H9 (cell line): ENCODE measurements around the gene HGS. TPM values are rescaled to one million over a fixed set of nuclear protein-coding genes. Genes with fewer than 3 reads are reported as not detected.

Experiments
- DNase-seq: peaks from one replicate; pipeline ENCODE4 v3.0.0-alpha.2; 2017
- H2AFZ ChIP-seq: one replicate; pipeline ENCODE4 v1.6.1; 2013; ENCODE audit warnings: mild to moderate bottlenecking, low read length, control low read depth, moderate library complexity
- H2AK5ac ChIP-seq: 2 replicates; pipeline ENCODE4 v1.6.1; 2013; ENCODE audit warnings: low read length, control low read depth, mixed read lengths; ENCODE audit not compliant: insufficient read length
- H2BK120ac ChIP-seq: one replicate; pipeline ENCODE4 v1.6.1; 2013; ENCODE audit warnings: low read depth, mild to moderate bottlenecking, low read length, control low read depth, inconsistent platforms; ENCODE audit not compliant: poor library complexity, severe bottlenecking
- H2BK12ac ChIP-seq: 2 replicates; pipeline ENCODE4 v1.6.1; 2013; ENCODE audit warnings: low read length, control low read depth, mixed read lengths, low read depth; ENCODE audit not compliant: insufficient read length
- H2BK15ac ChIP-seq: 2 replicates; pipeline ENCODE4 v1.6.1; 2013; ENCODE audit warnings: low read depth, low read length, control low read depth
- H2BK20ac ChIP-seq: one replicate; pipeline ENCODE4 v1.6.1; 2013; ENCODE audit warnings: low read depth, mild to moderate bottlenecking, low read length, control low read depth, inconsistent platforms; ENCODE audit not compliant: poor library complexity, severe bottlenecking
- H2BK5ac ChIP-seq: 2 replicates; pipeline ENCODE4 v1.6.1; 2013; ENCODE audit warnings: low read length, control low read depth, mixed read lengths; ENCODE audit not compliant: insufficient read length
- H3K14ac ChIP-seq: 2 replicates; pipeline ENCODE4 v1.6.1; 2013; ENCODE audit warnings: low read length, control low read depth; ENCODE audit not compliant: insufficient read depth
- H3K18ac ChIP-seq: 2 replicates; pipeline ENCODE4 v1.6.1; 2013; ENCODE audit warnings: low read depth, mild to moderate bottlenecking, mixed read lengths, low read length, control low read depth; ENCODE audit not compliant: insufficient read length
- H3K23ac ChIP-seq: 2 replicates; pipeline ENCODE4 v1.6.1; 2013; ENCODE audit warnings: low read length, control low read depth, mixed read lengths, low read depth; ENCODE audit not compliant: insufficient read length
- H3K23me2 ChIP-seq: 2 replicates; pipeline ENCODE4 v1.6.1; 2013; ENCODE audit warnings: low read depth, mild to moderate bottlenecking, mixed read lengths, low read length, control low read depth; ENCODE audit not compliant: insufficient read length, poor library complexity, severe bottlenecking
- H3K27ac ChIP-seq: 2 replicates; pipeline ENCODE4 v1.5.1; 2013; ENCODE audit warnings: low read length, control low read depth, mixed read lengths, low read depth; ENCODE audit not compliant: insufficient read length
- H3K27me3 ChIP-seq: 2 replicates; pipeline ENCODE4 v1.6.1; 2013; ENCODE audit warnings: low read length, control low read depth, inconsistent platforms; ENCODE audit not compliant: insufficient read depth
- H3K4ac ChIP-seq: 2 replicates; pipeline ENCODE4 v1.6.1; 2013; ENCODE audit warnings: low read depth, mild to moderate bottlenecking, control low read depth, inconsistent platforms, low read length, moderate library complexity
- H3K4me1 ChIP-seq: 2 replicates; pipeline ENCODE4 v1.6.1; 2013; ENCODE audit warnings: low read length, control low read depth, inconsistent platforms; ENCODE audit not compliant: insufficient read depth
- H3K4me2 ChIP-seq: 2 replicates; pipeline ENCODE4 v1.6.1; 2013; ENCODE audit warnings: low read length, control low read depth, mixed read lengths; ENCODE audit not compliant: insufficient read length, insufficient read depth
- H3K56ac ChIP-seq: 2 replicates; pipeline ENCODE4 v1.6.1; 2013; ENCODE audit warnings: low read depth, mild to moderate bottlenecking, mixed read lengths, low read length, control low read depth; ENCODE audit not compliant: insufficient read length
- H3K79me1 ChIP-seq: 2 replicates; pipeline ENCODE4 v1.6.1; 2013; ENCODE audit warnings: low read depth, mild to moderate bottlenecking, moderate library complexity, low read length, control low read depth, inconsistent platforms; ENCODE audit not compliant: insufficient read depth, poor library complexity, severe bottlenecking
- H3K79me2 ChIP-seq: 2 replicates; pipeline ENCODE4 v1.6.1; 2013; ENCODE audit warnings: low read length, control low read depth, inconsistent platforms; ENCODE audit not compliant: insufficient read depth
- H3K9ac ChIP-seq: 2 replicates; pipeline ENCODE4 v1.6.1; 2013; ENCODE audit warnings: low read length, control low read depth, mixed read lengths; ENCODE audit not compliant: insufficient read length; ENCODE audit errors: extremely low read depth
- H3K9me3 ChIP-seq: one replicate; pipeline ENCODE4 v1.6.1; 2013; ENCODE audit warnings: low read depth, low read length, inconsistent platforms; ENCODE audit not compliant: control insufficient read depth
- H3T11ph ChIP-seq: one replicate; pipeline ENCODE4 v1.6.1; 2013; ENCODE audit warnings: mild to moderate bottlenecking, low read length, control low read depth, inconsistent platforms
- H4K20me1 ChIP-seq: one replicate; pipeline ENCODE4 v1.6.1; 2013; ENCODE audit not compliant: control insufficient read depth, insufficient read length, insufficient read depth
- H4K5ac ChIP-seq: 2 replicates; pipeline ENCODE4 v1.6.1; 2013; ENCODE audit warnings: low read depth, mild to moderate bottlenecking, mixed read lengths, low read length, control low read depth; ENCODE audit not compliant: insufficient read length
- H4K8ac ChIP-seq: replicated peaks from 2 replicates; pipeline ENCODE4 v1.6.1; 2013; ENCODE audit warnings: low read length, control low read depth, mixed read lengths, low read depth; ENCODE audit not compliant: insufficient read length
- H4K91ac ChIP-seq: 2 replicates; pipeline ENCODE4 v1.6.1; 2013; ENCODE audit warnings: low read depth, mild to moderate bottlenecking, moderate library complexity, mixed read lengths, low read length, control low read depth; ENCODE audit not compliant: insufficient read length
- H3K27ac Mint-ChIP-seq, 3 experiments: 2 replicates in 2 of 3; 3 replicates in 1 of 3; pipeline ENCODE4 v1.8.0; 2020 to 2021; ENCODE audit warnings: mixed read lengths in 3 of 3, mild to moderate bottlenecking in 1 of 3, moderate library complexity in 1 of 3
- H3K27me3 Mint-ChIP-seq: 2 replicates; pipeline ENCODE4 v1.8.0; 2021; ENCODE audit warnings: low read depth, mild to moderate bottlenecking, moderate library complexity, mixed read lengths
- H3K36me3 Mint-ChIP-seq, 3 experiments: 2 replicates in 2 of 3; 3 replicates in 1 of 3; pipeline ENCODE4 v1.8.0; 2020 to 2021; ENCODE audit warnings: low read depth in 3 of 3, mixed read lengths in 3 of 3; ENCODE audit not compliant: insufficient read depth in 1 of 3
- H3K4me1 Mint-ChIP-seq, 2 experiments: 2 replicates each; pipeline ENCODE4 v1.8.0; 2020; ENCODE audit warnings: mixed read lengths in 2 of 2
- H3K4me3 Mint-ChIP-seq, 2 experiments: 2 replicates in 1 of 2; 3 replicates in 1 of 2; pipeline ENCODE4 v1.8.0; 2020 to 2021; ENCODE audit warnings: mild to moderate bottlenecking in 2 of 2, mixed read lengths in 2 of 2, moderate library complexity in 1 of 2
- H3K9me3 Mint-ChIP-seq, 2 experiments: 2 replicates in 1 of 2; 3 replicates in 1 of 2; pipeline ENCODE4 v1.8.0; 2020; ENCODE audit warnings: mild to moderate bottlenecking in 2 of 2, mixed read lengths in 2 of 2, moderate library complexity in 1 of 2
- WGBS: extraction: QIAGEN DNeasy Blood & Tissue Kit; methylation state at CpG from one replicate; pipeline ENCODE4 v1.1.7; 2013; ENCODE audit warnings: missing lambda C conversion rate, low lambda C conversion rate, mixed read lengths; ENCODE audit not compliant: insufficient read length; ENCODE audit errors: extremely low coverage; 5-methylcytosine and 5-hydroxymethylcytosine counted together
- total RNA-seq: library from RNA; stranded (reverse); gene quantifications from 2 replicates; pipeline ENCODE4 v1.2.1, GENCODE V29; 2021
- TF ChIP-seq, protein P1 (sequence below): fragments of 200-600 bp; sonication (generic); conservative IDR thresholded peaks from 3 replicates; pipeline ENCODE4 v1.8.0; 2021; ENCODE audit warnings: antibody characterized with exemption, mild to moderate bottlenecking

The HGS gene
- total RNA-seq, 1 experiment from 2014 or later, result 106 TPM

DNA sequence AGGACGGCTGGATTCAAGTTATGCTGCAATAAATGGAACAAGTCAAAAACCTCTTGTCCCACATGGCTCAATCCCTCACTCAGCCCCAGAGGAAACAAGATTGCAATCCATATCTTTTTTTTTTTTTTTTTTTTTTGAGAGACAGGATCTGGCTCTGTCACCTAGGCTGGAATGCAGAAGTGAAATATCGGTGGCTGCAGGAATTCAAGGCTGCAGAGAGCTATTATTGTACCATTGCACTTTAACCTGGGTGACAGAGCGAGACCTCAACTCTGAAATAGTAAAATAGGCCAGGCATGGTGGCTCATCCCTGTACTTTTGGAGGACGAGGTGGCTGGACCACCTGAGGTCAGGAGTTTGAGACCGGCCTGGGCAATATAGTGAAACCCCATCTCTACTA lies 24.8 kb upstream of the HGS start:
- no peaks in the 10 kb centered on the region for H3K27me3 Mint-ChIP-seq
- H3K27ac ChIP-seq, result no peak overlapping the region
- no peak overlapping the region for H3K4ac ChIP-seq
- no peak overlapping the region for H2AFZ ChIP-seq
- no peak overlapping the region for H2BK12ac ChIP-seq
- H3K23ac ChIP-seq, result no peak overlapping the region
- no peaks in the 10 kb centered on the region for H3K4me1 ChIP-seq
- no peak overlapping the region for H3K56ac ChIP-seq
- no peaks in the 10 kb centered on the region for H4K20me1 ChIP-seq
- H3K27ac Mint-ChIP-seq, result no peak overlapping the region
- no peak overlapping the region for H3K9ac ChIP-seq
- no peak overlapping the region for H3K4me3 Mint-ChIP-seq
- H4K91ac ChIP-seq, result no peak overlapping the region
- no peak overlapping the region for H4K5ac ChIP-seq
- 0 out of 7 replicates have a peak, but pooled peaks cover 0 to under 1% (median 0%) of the 10 kb centered on the region in 3 experiments for H3K36me3 Mint-ChIP-seq
- H2BK20ac ChIP-seq, result no peak overlapping the region
- no peak overlapping the region for H2AK5ac ChIP-seq
- H3K23me2 ChIP-seq, result peaks cover 4% of the 10 kb centered on the region
- no peak overlapping the region for H2BK15ac ChIP-seq
- H3K18ac ChIP-seq, result no peak overlapping the region
- H4K8ac ChIP-seq, result no peak overlapping the region
- no peaks in the 10 kb centered on the region for H3K79me2 ChIP-seq
- no peak overlapping the region for H3T11ph ChIP-seq
- H3K4me1 Mint-ChIP-seq, result peaks cover 0 to 2% of the 10 kb centered on the region in 2 experiments; a peak in 2 of 4 replicates
- H2BK120ac ChIP-seq, result no peak overlapping the region
- no peak for DNase-seq
- no peak overlapping the region for H3K4me2 ChIP-seq
- TF ChIP-seq, protein P1, sequence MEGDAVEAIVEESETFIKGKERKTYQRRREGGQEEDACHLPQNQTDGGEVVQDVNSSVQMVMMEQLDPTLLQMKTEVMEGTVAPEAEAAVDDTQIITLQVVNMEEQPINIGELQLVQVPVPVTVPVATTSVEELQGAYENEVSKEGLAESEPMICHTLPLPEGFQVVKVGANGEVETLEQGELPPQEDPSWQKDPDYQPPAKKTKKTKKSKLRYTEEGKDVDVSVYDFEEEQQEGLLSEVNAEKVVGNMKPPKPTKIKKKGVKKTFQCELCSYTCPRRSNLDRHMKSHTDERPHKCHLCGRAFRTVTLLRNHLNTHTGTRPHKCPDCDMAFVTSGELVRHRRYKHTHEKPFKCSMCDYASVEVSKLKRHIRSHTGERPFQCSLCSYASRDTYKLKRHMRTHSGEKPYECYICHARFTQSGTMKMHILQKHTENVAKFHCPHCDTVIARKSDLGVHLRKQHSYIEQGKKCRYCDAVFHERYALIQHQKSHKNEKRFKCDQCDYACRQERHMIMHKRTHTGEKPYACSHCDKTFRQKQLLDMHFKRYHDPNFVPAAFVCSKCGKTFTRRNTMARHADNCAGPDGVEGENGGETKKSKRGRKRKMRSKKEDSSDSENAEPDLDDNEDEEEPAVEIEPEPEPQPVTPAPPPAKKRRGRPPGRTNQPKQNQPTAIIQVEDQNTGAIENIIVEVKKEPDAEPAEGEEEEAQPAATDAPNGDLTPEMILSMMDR, result no peak
- no peaks in the 10 kb centered on the region for H3K27me3 ChIP-seq
- H2BK5ac ChIP-seq, result no peak overlapping the region
- no CpG with 5 or more reads among the region's 5 CpGs for WGBS
- no peaks in the 10 kb centered on the region for H3K9me3 Mint-ChIP-seq
- no peaks in the 10 kb centered on the region for H3K9me3 ChIP-seq
- H3K79me1 ChIP-seq, result no peaks in the 10 kb centered on the region
- H3K14ac ChIP-seq, result no peak overlapping the region
